ENCODE data around the gene LRSAM1.

The LRSAM1 gene

DNA sequence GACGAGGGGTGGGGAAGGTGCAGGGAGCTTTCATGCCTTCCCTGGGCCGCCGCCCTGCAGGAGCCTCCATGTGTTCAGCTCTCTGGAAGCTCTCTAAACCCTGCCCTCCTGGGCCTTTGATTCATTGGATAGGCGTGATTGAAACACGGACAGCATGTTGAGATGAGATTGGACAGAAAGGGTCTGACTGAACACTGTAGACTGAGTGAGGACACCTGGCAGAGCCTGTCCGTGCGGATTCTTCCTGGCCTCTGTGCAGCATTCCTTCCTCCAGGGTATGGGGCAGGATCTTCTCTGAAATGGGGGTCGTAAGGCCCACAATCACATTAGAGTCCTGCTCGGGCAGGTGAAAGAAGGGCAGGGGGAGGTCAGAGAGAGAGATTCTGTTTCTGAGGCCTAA lies 12.9 kb upstream of the LRSAM1 start:
- Mint-ChIP-seq H3K9me3 (no peaks in the 10 kb centered on the region), H3K36me3 (ENCODE audit: insufficient read depth) (peaks cover 56% of the 10 kb centered on the region), H3K27ac (ENCODE audit: low read depth) (peak overlapping the region; percentile 65), H3K27me3 (no peaks in the 10 kb centered on the region), H3K4me3 (peak overlapping the region; percentile 47), H3K4me1 (peaks cover 29% of the 10 kb centered on the region)
- DNase-seq (ENCODE audit: low spot score in 2 of 2) (no peak), ATAC-seq (replicated peaks; ENCODE audit: extremely low read depth, poor library complexity, severe bottlenecking) (no peak)

DNA sequence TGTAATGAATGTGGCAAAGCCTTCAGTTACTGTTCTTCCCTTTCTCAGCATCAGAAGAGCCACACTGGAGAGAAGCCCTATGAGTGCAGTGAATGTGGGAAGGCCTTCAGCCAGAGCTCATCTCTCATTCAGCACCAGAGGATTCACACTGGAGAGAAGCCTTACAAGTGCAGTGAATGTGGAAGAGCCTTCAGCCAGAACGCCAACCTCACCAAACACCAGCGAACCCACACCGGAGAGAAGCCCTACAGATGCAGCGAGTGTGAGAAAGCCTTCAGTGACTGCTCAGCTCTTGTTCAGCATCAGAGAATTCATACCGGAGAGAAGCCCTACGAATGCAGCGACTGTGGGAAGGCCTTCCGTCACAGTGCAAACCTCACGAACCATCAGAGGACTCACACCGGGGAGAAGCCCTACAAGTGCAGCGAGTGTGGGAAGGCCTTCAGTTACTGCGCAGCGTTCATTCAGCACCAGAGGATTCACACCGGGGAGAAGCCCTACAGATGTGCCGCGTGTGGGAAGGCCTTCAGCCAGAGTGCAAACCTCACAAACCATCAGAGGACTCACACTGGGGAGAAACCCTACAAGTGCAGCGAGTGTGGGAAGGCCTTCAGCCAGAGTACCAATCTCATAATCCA lies 6.9 kb upstream of the LRSAM1 start:
- Mint-ChIP-seq H3K9me3 (no peaks in the 10 kb centered on the region), H3K27ac (ENCODE audit: low read depth) (peak overlapping the region; percentile 16), H3K36me3 (ENCODE audit: insufficient read depth) (peaks cover 70% of the 10 kb centered on the region), H3K4me1 (peaks cover 23% of the 10 kb centered on the region), H3K4me3 (no peak overlapping the region), H3K27me3 (no peaks in the 10 kb centered on the region)
- DNase-seq (ENCODE audit: low spot score in 2 of 2) = no peak
- no peak for ATAC-seq (replicated peaks; ENCODE audit: extremely low read depth, poor library complexity, severe bottlenecking)

DNA sequence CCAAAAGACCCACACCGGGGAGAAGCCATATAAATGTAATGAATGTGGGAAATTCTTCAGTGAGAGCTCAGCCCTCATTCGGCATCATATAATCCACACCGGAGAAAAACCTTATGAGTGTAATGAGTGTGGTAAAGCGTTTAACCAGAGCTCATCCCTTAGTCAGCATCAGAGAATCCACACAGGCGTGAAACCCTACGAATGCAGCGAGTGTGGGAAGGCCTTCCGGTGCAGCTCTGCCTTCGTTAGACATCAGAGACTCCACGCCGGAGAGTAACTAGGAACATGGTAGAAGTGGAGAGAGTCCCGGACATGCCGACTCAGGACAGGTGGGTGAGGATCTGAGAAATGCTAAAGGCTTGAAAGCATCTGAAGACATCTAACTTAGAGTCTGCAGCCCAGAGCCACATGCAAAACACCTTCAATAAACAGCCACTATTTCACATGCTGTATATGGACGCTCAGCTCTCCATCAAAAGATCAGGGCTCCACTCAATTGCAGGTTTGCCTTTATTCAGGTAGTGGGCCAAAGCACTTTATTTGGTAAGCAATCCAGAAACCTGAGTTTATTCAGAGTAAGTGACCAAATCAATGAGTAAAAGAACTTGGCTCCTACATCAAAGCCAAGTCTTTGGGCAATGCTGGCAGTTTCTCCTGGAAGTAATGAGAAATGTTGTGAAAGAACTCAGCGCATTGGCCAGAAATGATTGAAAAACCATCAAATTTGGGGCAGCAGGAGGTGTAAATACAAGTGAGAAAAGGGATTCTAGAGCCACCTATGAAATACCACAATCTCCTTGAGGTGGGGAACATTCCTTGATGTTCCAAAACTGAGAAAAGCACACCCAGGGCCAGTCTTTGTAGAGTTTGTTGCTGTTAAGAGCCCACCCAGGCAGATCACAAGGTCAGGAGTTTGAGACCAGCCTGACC lies 6.1 kb upstream of the LRSAM1 start:
- Mint-ChIP-seq H3K36me3 (ENCODE audit: insufficient read depth) (peaks cover 75% of the 10 kb centered on the region), H3K27ac (ENCODE audit: low read depth) (peak overlapping the region; percentile 16)
- no peak for ATAC-seq (replicated peaks; ENCODE audit: extremely low read depth, poor library complexity, severe bottlenecking)

DNA sequence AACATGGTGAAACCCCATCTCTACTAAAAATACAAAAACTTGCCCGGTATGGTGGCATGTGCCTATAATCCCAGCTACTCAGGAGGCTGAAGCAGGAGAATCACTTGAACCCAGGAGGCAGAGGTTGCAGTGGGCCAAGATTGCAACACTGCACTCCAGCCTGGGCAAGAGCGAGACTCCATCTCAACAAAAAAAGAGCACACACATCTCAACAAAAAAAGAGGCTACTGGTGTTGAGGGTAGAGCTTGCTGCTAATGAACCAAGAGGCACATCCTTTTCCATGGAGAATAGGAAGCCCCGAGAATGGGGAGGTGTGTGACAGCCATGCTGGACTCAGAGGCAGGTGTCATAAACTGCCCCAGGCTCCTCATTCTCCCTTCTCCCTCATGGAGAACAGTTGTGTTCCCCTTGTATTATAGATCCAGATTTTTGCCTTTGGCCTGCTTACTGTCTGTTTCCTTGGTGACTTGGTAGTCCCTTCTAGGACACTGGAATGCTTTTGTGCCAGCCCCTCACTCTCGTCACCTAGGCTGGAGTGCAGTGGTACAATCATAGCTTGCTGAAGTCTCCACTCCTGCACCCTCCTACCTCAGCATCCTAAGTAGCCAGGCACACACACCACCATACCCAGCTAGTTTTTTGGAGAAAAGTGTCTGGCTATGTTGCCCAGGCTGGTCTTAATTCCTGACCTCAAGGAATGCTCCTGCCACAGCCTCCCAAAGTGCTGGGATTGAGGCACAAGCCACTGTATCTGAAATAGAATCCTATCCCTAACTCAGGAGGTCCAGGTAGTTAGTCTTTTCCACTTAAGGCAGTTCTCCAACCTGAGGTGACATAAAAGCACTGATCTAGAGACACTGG lies 5.2 kb upstream of the LRSAM1 start:
- no peaks in the 10 kb centered on the region for H3K27me3 Mint-ChIP-seq
- H3K27ac Mint-ChIP-seq (ENCODE audit: low read depth) = peak overlapping the region; percentile 5
- ATAC-seq (replicated peaks; ENCODE audit: extremely low read depth, poor library complexity, severe bottlenecking) = no peak
- peaks cover 32% of the 10 kb centered on the region for H3K4me1 Mint-ChIP-seq
- H3K9me3 Mint-ChIP-seq = no peaks in the 10 kb centered on the region
- H3K4me3 Mint-ChIP-seq = no peak overlapping the region
- no peak for DNase-seq (ENCODE audit: low spot score in 2 of 2)
- peaks cover 78% of the 10 kb centered on the region for H3K36me3 Mint-ChIP-seq (ENCODE audit: insufficient read depth)

More for the DNA sequence above, 6.1 kb upstream of the LRSAM1 start:
- Mint-ChIP-seq H3K4me1 (peaks cover 27% of the 10 kb centered on the region), H3K4me3 (no peak overlapping the region), H3K27me3 (no peaks in the 10 kb centered on the region), H3K9me3 (no peaks in the 10 kb centered on the region)
- no peak for DNase-seq (ENCODE audit: low spot score in 2 of 2)

DNA sequence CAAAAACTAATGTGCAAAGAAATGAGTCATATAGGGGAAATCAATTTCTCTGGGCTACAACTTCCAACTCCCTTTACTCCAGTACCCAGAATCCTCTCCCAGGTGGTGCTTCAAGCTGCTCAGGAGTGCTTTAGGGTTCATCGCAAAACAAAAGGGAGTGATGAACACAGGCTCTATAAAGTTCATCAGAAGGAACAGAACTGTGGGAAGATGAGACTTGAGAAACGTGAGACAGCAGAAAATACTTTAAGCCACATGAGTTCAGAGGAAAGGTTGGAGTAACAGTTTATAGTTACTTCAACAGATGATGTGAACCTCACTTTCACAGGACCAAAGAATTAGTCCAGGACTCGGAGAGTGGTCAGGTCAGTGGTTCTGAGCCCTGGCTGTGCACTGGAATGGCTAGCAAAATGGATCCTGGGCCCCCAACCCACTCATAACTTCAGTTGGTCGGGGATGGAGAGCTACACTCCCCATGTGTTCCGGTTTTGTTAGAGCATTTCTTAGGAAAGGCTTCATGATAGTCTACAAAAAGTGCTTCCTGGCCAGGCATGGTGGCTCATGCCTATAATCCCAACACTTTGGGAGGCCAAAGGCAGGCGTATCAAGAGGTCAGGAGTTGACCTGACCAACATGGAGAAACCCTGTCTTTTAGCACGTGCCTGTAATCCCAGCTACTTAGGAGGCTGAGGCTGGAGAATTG lies 4.4 kb upstream of the LRSAM1 start:
- H3K27me3 Mint-ChIP-seq = no peaks in the 10 kb centered on the region

DNA sequence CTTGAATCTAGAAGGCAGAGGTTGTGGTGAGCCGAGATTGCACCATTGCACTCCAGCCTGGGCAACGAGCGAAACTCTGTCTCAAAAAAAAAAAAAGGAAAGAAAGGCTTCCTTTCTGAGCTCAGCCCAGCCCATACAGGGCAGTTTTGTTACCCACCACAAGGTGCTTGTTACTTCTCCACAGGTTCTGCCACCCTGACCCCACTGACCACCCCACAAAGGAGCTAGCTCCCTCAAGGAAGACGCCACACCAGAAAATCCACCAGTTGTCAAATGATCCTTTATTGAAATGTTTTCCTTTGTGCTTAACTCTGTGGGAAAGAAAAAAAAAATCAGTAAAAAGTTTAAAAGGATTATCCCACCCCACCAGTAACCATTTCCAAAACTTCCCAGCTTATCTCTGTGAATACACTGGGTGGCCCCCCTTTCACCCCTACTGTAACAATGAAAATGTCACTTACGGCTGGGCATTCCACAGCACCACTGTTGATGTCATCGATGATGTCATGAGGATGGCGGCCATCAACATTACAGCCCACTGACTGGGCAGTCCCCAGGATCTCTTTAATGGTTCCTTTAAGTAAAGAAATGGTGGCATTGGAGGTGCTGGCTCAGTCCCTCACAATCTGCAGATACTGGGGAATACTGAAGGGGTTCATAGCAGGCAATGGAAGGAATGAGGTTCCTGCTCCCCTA lies 3.7 kb upstream of the LRSAM1 start:
- ATAC-seq (replicated peaks; ENCODE audit: extremely low read depth, poor library complexity, severe bottlenecking) (no peak), DNase-seq (ENCODE audit: low spot score in 2 of 2) (no peak)
- Mint-ChIP-seq H3K27ac (ENCODE audit: low read depth) (peak overlapping the region; percentile 44), H3K4me1 (peaks cover 42% of the 10 kb centered on the region), H3K4me3 (no peak overlapping the region), H3K9me3 (no peaks in the 10 kb centered on the region), H3K27me3 (no peaks in the 10 kb centered on the region), H3K36me3 (ENCODE audit: insufficient read depth) (peaks cover 79% of the 10 kb centered on the region)

More for the DNA sequence above, 4.4 kb upstream of the LRSAM1 start:
- Mint-ChIP-seq H3K4me3 (no peak overlapping the region), H3K27ac (ENCODE audit: low read depth) (peak overlapping the region; percentile 44), H3K36me3 (ENCODE audit: insufficient read depth) (peaks cover 81% of the 10 kb centered on the region), H3K9me3 (no peaks in the 10 kb centered on the region), H3K4me1 (peaks cover 35% of the 10 kb centered on the region)
- no peak for DNase-seq (ENCODE audit: low spot score in 2 of 2)
- ATAC-seq (replicated peaks; ENCODE audit: extremely low read depth, poor library complexity, severe bottlenecking) = no peak

DNA sequence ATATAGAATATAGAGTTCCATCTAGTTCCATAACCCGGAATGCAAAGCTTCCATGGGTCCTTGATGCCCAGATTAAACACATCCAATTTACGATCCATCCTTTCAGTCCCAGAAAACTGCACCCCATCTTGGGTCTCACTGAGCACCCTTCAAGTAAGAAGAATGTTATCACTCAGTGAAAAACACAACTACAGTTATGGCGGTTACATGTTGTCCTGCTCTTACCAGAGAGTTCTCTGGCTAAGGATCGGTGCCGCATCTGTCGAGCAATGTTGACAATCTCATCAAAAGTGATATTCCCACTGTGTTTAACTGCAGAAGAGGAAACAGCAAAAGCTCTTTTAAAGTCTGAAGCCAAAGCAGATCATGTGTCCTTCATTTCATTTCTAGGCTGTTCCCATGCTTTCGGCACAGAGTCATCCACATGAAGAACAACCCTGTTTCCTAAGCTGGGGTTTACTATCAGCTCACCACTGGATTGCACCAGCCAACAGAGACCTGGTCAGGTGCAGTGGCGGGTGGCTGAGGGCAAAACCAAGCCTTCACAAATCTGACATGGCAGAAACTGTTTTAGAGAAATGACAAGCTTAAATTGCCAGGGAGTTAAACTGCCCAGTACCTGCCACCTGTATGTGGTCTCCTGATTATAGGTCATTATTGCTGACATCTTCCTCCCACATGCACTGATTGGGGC lies 3.1 kb upstream of the LRSAM1 start:
- Mint-ChIP-seq H3K4me1 (peaks cover 43% of the 10 kb centered on the region), H3K27ac (ENCODE audit: low read depth) (peak overlapping the region; percentile 44), H3K27me3 (no peaks in the 10 kb centered on the region), H3K4me3 (peak overlapping the region; percentile 92), H3K36me3 (ENCODE audit: insufficient read depth) (peaks cover 74% of the 10 kb centered on the region), H3K9me3 (no peaks in the 10 kb centered on the region)
- ATAC-seq (replicated peaks; ENCODE audit: extremely low read depth, poor library complexity, severe bottlenecking) (no peak), DNase-seq (ENCODE audit: low spot score in 2 of 2) (no peak)

DNA sequence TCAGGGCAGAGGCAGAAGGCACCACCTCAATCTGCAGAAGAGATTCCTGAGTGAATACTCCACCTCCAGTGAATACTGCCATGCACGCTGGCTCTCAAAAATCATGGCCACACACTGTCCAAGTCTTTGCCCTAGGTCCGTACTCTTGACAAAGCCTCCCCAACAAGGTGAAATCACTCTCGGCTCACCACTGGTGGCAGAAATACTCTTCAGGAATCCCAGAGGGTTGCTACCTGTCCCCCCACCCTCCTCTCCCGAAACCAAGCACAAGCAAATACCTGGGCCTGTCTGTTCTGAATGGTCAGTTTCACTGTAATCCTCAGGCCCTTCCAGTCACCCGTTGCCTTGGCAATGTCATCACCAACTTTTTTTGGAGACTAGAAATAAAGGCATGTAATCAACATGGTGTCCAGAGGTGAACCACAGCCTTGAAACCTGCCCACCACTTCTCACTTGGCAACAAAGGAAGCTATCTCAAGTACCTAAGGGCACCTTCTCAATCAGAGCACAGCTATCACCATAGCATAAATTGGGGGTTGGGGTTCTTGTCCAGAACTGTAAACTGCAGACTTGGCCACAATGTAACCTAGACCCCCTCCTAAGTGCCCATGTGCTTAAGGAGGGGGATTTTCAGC lies 1.9 kb upstream of the LRSAM1 start:
- Mint-ChIP-seq H3K36me3 (ENCODE audit: insufficient read depth) (peaks cover 65% of the 10 kb centered on the region), H3K4me3 (peak overlapping the region; percentile 92), H3K9me3 (no peaks in the 10 kb centered on the region), H3K27ac (ENCODE audit: low read depth) (peak overlapping the region; percentile 97), H3K27me3 (no peaks in the 10 kb centered on the region), H3K4me1 (peaks cover 43% of the 10 kb centered on the region)
- ATAC-seq (replicated peaks; ENCODE audit: extremely low read depth, poor library complexity, severe bottlenecking) (no peak), DNase-seq (ENCODE audit: low spot score in 2 of 2) (no peak)

DNA sequence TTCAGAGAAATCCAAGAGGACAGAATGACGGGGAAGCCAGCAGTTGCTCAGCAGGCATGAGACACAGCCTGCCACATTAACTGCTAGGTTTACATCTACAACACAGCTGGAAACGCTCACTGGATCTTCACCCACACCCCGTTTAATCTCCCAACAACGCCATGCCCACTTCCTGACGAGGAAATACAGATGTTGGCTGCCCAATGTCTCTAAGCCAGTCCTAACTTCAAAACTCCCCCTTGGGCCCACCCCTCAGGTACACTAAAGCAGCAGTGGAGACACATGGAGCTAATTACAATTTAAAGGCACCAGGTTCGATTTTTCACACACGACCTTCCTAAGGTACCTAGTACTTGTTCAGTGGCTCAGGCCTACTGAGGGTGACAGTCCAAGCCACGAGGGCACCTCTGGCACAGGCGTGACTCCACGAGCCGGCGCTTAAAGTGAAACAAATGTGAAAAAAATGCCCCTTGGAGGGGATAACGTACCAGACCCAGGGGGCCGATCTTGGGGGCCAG lies 1.0 kb upstream of the LRSAM1 start:
- Mint-ChIP-seq H3K4me3 (peak overlapping the region; percentile 92), H3K27me3 (no peaks in the 10 kb centered on the region), H3K4me1 (peaks cover 46% of the 10 kb centered on the region), H3K9me3 (no peaks in the 10 kb centered on the region), H3K36me3 (ENCODE audit: insufficient read depth) (peaks cover 56% of the 10 kb centered on the region), H3K27ac (ENCODE audit: low read depth) (peak overlapping the region; percentile 97)
- peak; percentile 5 for ATAC-seq (replicated peaks; ENCODE audit: extremely low read depth, poor library complexity, severe bottlenecking)
- no peak for DNase-seq (ENCODE audit: low spot score in 2 of 2)

DNA sequence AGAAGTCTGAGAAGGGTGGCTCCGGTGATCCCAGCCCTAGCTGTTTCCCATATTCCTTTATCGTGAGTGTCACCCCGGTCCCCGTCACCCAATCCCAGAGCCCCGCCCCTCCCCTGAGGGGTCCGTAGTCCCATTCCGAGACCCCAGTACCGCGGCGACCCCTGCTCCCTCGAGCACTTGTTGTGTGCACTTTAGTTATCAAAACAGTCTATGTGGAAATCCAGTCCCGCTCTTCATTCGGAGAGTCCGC lies 223 bp downstream of the LRSAM1 start:
- H3K27me3 Mint-ChIP-seq = no peaks in the 10 kb centered on the region
- H3K27ac Mint-ChIP-seq (ENCODE audit: low read depth) = peak overlapping the region; percentile 97
- H3K9me3 Mint-ChIP-seq = no peaks in the 10 kb centered on the region
- H3K4me3 Mint-ChIP-seq = peak overlapping the region; percentile 92
- ATAC-seq (replicated peaks; ENCODE audit: extremely low read depth, poor library complexity, severe bottlenecking) (no peak), DNase-seq (ENCODE audit: low spot score in 2 of 2) (no peak)
- peaks cover 52% of the 10 kb centered on the region for H3K4me1 Mint-ChIP-seq
- H3K36me3 Mint-ChIP-seq (ENCODE audit: insufficient read depth) = peaks cover 51% of the 10 kb centered on the region

All from central memory CD8-positive, alpha-beta T cell (primary cell).